ENCODE measurements around the gene TMEM30B.

The TMEM30B gene

DNA sequence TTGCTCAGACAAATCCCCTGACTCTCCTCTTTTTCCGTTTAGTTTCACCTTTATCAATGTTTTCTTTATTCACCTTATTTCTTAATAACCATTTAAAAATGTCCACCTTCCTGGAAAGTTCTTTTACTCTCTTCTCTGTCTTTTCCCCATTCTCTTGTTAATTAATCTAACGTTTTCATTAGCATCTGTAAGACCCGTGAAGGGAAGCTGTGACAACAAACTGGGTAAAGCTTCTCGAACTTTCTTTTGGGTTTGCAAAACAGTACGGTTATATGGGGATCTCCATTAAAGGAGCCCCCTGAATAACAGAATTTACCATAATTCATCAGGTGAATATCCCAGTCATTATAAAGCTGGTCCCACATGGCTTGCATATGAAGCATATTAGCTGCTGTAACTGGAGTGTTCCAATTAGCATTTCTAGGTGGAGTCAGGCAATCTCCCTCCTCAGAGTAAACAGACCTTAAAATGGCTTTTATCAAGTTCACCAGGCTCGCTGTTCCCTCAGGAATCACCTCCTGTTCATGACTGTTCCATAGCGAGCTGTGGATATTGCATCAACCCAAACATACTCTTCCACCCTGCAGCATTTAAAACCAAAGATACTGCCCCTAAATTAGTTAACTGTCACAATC, 42.4 kb downstream of the TMEM30B start:
- no peak for DNase-seq (ENCODE audit: low read depth in 1 of 2, low spot score in 1 of 2)

DNA sequence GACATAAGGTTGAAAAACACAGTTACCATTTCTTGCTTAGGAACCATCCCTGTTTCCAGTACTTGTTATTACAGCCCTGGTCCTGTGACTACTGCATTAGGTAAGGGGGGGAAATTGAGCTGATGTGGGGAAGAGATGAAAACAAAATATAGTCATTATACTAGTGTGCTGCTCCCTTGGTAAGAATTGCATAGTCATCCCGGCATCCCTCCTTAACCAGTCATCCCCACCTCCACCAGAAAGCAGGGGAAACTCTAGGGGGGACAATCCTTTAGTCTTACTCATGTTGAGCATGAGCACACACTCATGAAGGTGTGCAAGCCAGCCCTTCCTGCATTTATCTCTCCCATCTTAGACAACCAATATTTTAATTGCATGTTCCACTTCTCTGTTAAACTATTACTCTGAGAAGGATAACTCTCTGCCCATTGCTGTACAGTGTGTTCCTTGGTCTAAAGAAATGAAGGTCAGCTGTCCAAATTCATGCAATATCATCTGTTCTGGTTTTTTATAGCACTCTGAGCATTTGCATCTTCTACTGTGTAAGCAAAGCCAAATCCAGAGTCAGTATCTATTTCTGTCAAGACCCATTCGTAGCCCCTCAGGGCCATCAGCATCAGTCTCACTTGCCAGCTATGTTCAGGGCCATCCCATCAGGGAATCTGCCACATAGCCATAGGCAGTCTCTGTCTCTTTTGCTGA, 46.8 kb downstream of the TMEM30B start:
- no peak for DNase-seq (ENCODE audit: low read depth in 1 of 2, low spot score in 1 of 2)

DNA sequence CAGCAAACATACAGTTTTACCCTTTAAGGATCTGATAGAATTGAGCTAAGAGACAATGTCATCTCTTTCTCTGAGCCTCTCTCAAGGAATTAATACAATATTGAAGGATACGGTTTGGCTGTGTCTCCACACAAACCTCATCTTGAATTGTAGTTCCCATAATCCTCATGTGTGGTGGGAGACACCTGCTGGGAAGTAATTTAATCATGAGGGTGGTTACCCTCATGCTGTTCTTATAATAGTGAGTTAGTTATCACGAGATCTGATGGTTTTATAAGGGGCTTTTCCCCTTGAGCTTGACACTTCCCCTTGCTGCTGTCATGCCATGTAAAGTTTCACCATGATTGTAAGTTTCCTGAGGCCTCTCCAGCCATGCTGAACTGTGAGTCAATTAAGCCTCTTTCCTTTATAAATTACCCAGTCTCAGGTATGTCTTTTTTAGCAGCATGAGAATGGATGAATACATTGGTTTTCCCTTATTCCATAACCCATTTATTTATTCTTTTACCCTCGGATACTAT, 47.6 kb downstream of the TMEM30B start:
- no peak for DNase-seq (ENCODE audit: low read depth in 1 of 2, low spot score in 1 of 2)

DNA sequence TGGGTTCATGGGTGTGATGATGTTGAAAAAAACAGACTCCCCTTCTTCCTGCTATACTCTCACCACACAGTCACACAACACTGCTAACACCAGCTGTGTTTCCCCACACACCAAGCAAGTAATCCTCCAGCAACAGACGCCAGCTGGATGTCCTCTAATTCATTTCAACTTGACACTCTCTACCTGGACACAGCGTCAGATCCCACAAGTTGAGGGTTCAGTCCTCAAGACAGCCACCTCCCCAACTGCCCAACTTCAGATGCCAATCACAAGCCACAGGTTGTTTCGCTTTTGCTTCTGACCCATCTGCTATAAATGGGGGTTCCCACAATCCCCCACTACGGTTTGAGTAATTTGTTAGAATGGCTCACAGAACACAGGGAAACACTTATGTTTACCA, 49.3 kb downstream of the TMEM30B start:
- DNase-seq (ENCODE audit: low read depth in 1 of 2, low spot score in 1 of 2), result no peak

DNA sequence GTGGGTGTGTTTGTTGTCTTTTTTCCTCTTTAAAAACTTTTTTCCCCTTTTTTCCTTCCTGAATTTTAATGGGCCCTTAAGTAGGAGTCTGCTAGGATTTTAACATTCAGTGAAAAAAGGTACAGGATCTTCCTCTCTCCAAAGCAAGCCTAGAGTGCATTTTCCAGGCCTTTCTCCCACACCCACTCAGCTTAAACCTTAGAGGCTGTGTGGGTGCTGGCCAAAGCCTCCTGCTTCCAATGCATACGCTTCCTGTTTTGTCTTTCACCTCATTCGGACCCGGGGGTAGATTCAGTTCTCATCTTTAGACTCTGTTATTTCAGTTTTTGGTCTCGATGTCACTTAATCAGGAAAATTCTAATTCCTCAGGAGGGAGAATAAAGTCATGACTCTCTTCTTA, 51.2 kb downstream of the TMEM30B start:
- DNase-seq (ENCODE audit: low read depth in 1 of 2, low spot score in 1 of 2), result no peak

DNA sequence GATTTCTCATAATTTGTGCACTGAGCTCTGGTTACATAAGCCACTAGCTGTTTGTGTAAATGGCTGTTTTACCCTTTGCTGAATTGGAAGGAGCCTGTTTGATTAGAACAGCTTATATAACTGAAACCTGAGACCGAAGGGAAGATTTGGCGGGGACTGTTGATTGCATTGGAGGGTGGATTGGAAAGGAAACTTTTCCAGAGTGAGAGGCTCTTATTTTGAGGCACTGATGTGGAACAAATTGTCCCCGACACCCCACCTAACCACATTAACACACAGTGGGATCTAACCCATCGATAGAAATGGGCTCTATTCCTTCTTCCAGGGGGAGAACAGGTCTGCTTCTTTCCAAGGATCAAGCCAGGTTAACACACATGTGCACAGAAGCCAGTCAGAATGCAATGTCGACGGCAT, 51.7 kb downstream of the TMEM30B start:
- no peak for DNase-seq (ENCODE audit: low read depth in 1 of 2, low spot score in 1 of 2)

DNA sequence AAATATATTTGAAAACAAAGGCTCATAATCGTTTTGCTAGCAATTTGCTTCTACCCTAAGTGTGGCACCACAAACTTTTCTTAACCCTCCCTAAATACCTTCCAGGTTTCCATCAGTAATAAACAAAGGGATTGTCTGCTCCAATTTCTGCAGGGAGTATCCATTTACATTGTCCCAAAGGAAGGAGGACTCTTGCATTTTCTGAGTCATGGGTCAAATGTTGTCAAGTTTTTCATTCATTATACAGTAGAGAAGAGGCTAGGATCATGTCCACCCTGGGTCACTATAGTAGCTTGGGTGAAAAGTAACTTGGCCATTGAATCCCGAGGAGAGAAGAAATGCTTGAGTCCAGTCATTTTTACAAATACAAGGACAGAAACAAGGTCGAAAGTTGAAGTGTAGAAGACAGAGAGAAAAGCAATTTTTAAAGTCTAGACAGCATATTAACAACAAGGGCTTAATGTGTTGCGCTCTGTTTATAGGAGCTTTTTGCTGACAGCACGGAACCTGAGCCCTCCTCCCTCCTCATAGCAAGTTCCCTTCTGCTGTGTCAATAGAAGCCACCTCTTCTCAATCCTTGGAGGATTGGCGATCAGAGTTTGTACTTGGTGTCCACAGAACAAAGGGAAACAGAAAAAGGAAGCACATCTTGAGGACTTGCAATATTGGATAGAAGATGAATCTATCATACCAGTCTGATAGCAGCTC, 53.1 kb downstream of the TMEM30B start:
- DNase-seq (ENCODE audit: low read depth in 1 of 2, low spot score in 1 of 2), result no peak
